Neural crest cell (in vitro differentiated cells): ENCODE results near the gene NKAIN2. TPM values are rescaled to one million over a fixed set of nuclear protein-coding genes. Genes with fewer than 3 reads are reported as not detected.

Experiments
- DNase-seq: peaks from one replicate; pipeline ENCODE4 v3.0.0; 2021; ENCODE audit warnings: low read depth, mixed read lengths, low spot score
- H3K27ac Mint-ChIP-seq: one replicate; pipeline ENCODE4 v1.8.0; 2021; ENCODE audit warnings: mild to moderate bottlenecking, mixed read lengths; ENCODE audit not compliant: unreplicated experiment
- H3K27me3 Mint-ChIP-seq: 2 replicates; pipeline ENCODE4 v1.8.0; 2021; ENCODE audit warnings: low read depth, mild to moderate bottlenecking, mixed read lengths
- H3K36me3 Mint-ChIP-seq: 2 replicates; pipeline ENCODE4 v1.8.0; 2021; ENCODE audit warnings: low read depth, mild to moderate bottlenecking, mixed read lengths
- H3K4me1 Mint-ChIP-seq: 2 replicates; pipeline ENCODE4 v1.8.0; 2021; ENCODE audit warnings: mixed read lengths
- H3K4me3 Mint-ChIP-seq: one replicate; pipeline ENCODE4 v1.8.0; 2021; ENCODE audit warnings: mild to moderate bottlenecking, mixed read lengths
- H3K9me3 Mint-ChIP-seq: 2 replicates; pipeline ENCODE4 v1.8.0; 2021; ENCODE audit warnings: mixed read lengths
- CTCF ChIP-seq: fragments of 200-600 bp; sonication (generic); conservative IDR thresholded peaks from 2 replicates; pipeline ENCODE4 v1.5.0; 2021; ENCODE audit warnings: antibody characterized with exemption, mild to moderate bottlenecking
- total RNA-seq: library from RNA; stranded (reverse); gene quantifications from 2 replicates; pipeline ENCODE4 v1.2.1, GENCODE V29; 2021

NKAIN2 gene
- total RNA-seq, 1 donor from 2014 or later, result 1.1 TPM

DNA sequence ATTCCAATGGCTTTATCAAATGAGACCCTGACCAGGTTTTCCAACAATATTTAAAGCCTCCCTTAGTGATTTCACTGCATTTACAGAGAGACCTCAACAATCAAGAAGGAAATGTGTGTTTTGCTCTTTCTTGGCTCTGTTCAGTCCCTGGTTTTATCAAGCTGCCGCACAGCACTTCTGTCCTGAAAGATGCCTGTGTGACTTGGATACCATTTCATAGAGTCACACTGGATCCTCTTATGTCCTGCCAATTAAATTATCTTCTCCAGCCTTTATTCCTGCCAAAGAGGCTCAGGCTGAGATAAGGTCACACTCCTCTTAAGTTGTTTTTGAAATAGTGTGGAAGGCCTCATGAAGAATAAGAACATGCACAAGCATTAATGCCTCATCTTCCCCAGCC is 961.6 kb downstream of the NKAIN2 start:
- Mint-ChIP-seq H3K4me1 (no peaks in the 10 kb centered on the region), H3K27me3 (no peaks in the 10 kb centered on the region), H3K27ac (peak overlapping the region; percentile 14), H3K36me3 (no peaks in the 10 kb centered on the region), H3K4me3 (no peak overlapping the region), H3K9me3 (no peaks in the 10 kb centered on the region)
- no peak for DNase-seq
- TF ChIP-seq CTCF, result no peak

DNA sequence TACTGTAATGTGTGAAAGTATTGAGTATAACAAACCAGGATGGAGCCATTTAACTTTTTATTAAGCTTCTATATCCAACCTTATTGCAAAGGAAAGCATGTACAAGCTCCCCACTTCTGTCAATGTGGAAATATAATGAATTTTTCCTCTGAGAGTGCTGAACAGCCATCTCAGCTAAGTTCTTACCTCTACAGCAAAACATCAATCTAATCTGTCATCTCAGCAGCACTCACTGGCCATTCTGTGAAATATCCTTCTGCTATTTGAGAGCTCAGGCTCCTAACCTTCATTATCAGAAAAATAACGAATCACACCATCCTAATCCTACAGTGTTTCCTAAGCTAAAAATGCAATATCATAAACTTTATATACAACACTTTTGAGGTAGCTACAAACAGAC is 964.6 kb downstream of the NKAIN2 start:
- Mint-ChIP-seq H3K9me3 (no peaks in the 10 kb centered on the region), H3K4me3 (no peak overlapping the region), H3K27me3 (no peaks in the 10 kb centered on the region), H3K4me1 (no peaks in the 10 kb centered on the region), H3K36me3 (no peaks in the 10 kb centered on the region), H3K27ac (no peak overlapping the region)
- DNase-seq, result no peak
- no peak for TF ChIP-seq CTCF

GRCh38 chr6:124769811-124770544 is 966.3 kb downstream of the NKAIN2 start:
- TF ChIP-seq CTCF, result no peak
- no peaks in the 10 kb centered on the region for H3K9me3 Mint-ChIP-seq
- no peaks in the 10 kb centered on the region for H3K4me1 Mint-ChIP-seq
- no peaks in the 10 kb centered on the region for H3K36me3 Mint-ChIP-seq
- H3K4me3 Mint-ChIP-seq, result no peak overlapping the region
- no peak for DNase-seq
- H3K27ac Mint-ChIP-seq, result no peak overlapping the region
- H3K27me3 Mint-ChIP-seq, result no peaks in the 10 kb centered on the region

- no peak for TF ChIP-seq CTCF
- H3K9me3 Mint-ChIP-seq, result no peaks in the 10 kb centered on the region
- no peak overlapping the region for H3K4me3 Mint-ChIP-seq
Observed at GRCh38 chr6:124770784-124771183, 967.1 kb downstream of the NKAIN2 start.

GRCh38 chr6:124772733-124773319 is 969.2 kb downstream of the NKAIN2 start:
- H3K4me3 Mint-ChIP-seq, result no peak overlapping the region
- no peak overlapping the region for H3K27ac Mint-ChIP-seq
- no peaks in the 10 kb centered on the region for H3K36me3 Mint-ChIP-seq
- H3K9me3 Mint-ChIP-seq, result no peaks in the 10 kb centered on the region
- H3K4me1 Mint-ChIP-seq, result no peaks in the 10 kb centered on the region
- no peak for TF ChIP-seq CTCF
- no peaks in the 10 kb centered on the region for H3K27me3 Mint-ChIP-seq
- no peak for DNase-seq

More at GRCh38 chr6:124770784-124771183, 967.1 kb downstream of the NKAIN2 start:
- Mint-ChIP-seq H3K27me3 (no peaks in the 10 kb centered on the region), H3K27ac (no peak overlapping the region), H3K4me1 (no peaks in the 10 kb centered on the region), H3K36me3 (no peaks in the 10 kb centered on the region)
- no peak for DNase-seq
